DND-41 (cell line): ENCODE data around the gene ZNF574.
A peak's percentile ranks its signal among the peaks of the same experiment; 100 is the strongest.

ENCODE experiments used
- ATAC-seq: fragments of 200-7000 bp; cut with Tn5 transposase; 3 replicates; pipeline ENCODE4 v1.9.1; 2021; ENCODE audit warnings: low read depth; ENCODE audit not compliant: insufficient read depth
- DNase-seq: peaks from one replicate; pipeline ENCODE4 v3.0.0-alpha.2; 2020
- H2AFZ ChIP-seq: 2 replicates; pipeline ENCODE4 v1.6.0; 2012; ENCODE audit warnings: low read depth, low read length
- H3K27ac ChIP-seq: 2 replicates; pipeline ENCODE4 v1.5.1; 2012; ENCODE audit warnings: low read length, inconsistent platforms
- H3K27me3 ChIP-seq: fragments of 200-600 bp; sonication (generic); 2 replicates; pipeline ENCODE4 v1.6.0; 2012; ENCODE audit warnings: low read length, mild to moderate bottlenecking, inconsistent platforms; ENCODE audit not compliant: insufficient read depth, poor library complexity
- H3K36me3 ChIP-seq: 2 replicates; pipeline ENCODE4 v1.5.1; 2012; ENCODE audit warnings: low read length, inconsistent platforms; ENCODE audit not compliant: insufficient read depth
- H3K4me1 ChIP-seq: 2 replicates; pipeline ENCODE4 v1.5.1; 2012; ENCODE audit warnings: mild to moderate bottlenecking, low read length; ENCODE audit not compliant: insufficient read depth
- H3K4me2 ChIP-seq: 2 replicates; pipeline ENCODE4 v1.6.0; 2012; ENCODE audit warnings: mild to moderate bottlenecking, moderate library complexity, low read length, inconsistent platforms; ENCODE audit not compliant: insufficient read depth
- H3K4me3 ChIP-seq, 2 experiments: fragments of 200-600 bp in 1 of 2; shearing (Covaris generic) in 1 of 2; 2 replicates each; pipeline ENCODE4 v1.5.1; 2012 to 2016; ENCODE audit warnings: inconsistent platforms in 2 of 2, low read length in 2 of 2, mild to moderate bottlenecking in 2 of 2, low read depth in 1 of 2, moderate library complexity in 1 of 2
- H3K79me2 ChIP-seq: 2 replicates; pipeline ENCODE4 v1.6.0; 2012; ENCODE audit warnings: low read length, inconsistent platforms; ENCODE audit not compliant: insufficient read depth
- H3K9ac ChIP-seq: 2 replicates; pipeline ENCODE4 v1.6.0; 2012; ENCODE audit warnings: low read depth, mild to moderate bottlenecking, inconsistent platforms, low read length, moderate library complexity
- H3K9me3 ChIP-seq: 2 replicates; pipeline ENCODE4 v1.5.1; 2012; ENCODE audit warnings: low read length, moderate library complexity, mild to moderate bottlenecking, inconsistent platforms; ENCODE audit not compliant: insufficient read depth, severe bottlenecking
- H4K20me1 ChIP-seq: 2 replicates; pipeline ENCODE4 v1.6.0; 2012; ENCODE audit warnings: low read length; ENCODE audit not compliant: insufficient read depth
- EZH2 ChIP-seq: IDR thresholded peaks from 3 replicates; pipeline ENCODE4 v1.6.1; 2012; ENCODE audit warnings: borderline replicate concordance, low read depth, mild to moderate bottlenecking, moderate library complexity, low read length, inconsistent platforms; ENCODE audit not compliant: severe bottlenecking
- TF ChIP-seq, protein P1 (sequence below): IDR thresholded peaks from 2 replicates; pipeline ENCODE4 v1.5.1; 2012; ENCODE audit warnings: borderline replicate concordance, low read length, moderate library complexity, mild to moderate bottlenecking; ENCODE audit not compliant: poor library complexity, severe bottlenecking; ENCODE audit errors: extremely low read depth

ZNF574 gene

DNA sequence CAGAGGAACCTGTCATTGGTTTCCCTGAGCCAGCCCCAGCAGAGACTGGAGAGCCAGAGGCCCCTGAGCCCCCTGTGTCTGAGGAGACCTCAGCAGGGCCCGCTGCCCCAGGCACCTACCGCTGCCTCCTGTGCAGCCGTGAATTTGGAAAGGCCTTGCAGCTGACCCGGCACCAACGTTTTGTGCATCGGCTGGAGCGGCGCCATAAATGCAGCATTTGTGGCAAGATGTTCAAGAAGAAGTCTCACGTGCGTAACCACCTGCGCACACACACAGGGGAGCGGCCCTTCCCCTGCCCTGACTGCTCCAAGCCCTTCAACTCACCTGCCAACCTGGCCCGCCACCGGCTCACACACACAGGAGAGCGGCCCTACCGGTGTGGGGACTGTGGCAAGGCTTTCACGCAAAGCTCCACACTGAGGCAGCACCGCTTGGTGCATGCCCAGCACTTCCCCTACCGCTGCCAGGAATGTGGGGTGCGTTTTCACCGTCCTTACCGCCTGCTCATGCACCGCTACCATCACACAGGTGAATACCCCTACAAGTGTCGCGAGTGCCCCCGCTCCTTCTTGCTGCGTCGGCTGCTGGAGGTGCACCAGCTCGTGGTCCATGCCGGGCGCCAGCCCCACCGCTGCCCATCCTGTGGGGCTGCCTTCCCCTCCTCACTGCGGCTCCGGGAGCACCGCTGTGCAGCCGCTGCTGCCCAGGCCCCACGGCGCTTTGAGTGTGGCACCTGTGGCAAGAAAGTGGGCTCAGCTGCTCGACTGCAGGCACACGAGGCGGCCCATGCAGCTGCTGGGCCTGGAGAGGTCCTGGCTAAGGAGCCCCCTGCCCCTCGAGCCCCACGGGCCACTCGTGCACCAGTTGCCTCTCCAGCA lies 4.2 kb downstream of the ZNF574 start:
- H3K9ac ChIP-seq: no peak overlapping the region
- H3K4me1 ChIP-seq: peaks cover 19% of the 10 kb centered on the region
- H2AFZ ChIP-seq: no peak overlapping the region
- DNase-seq (no peak), ATAC-seq (no peak)
- peaks cover 60% of the 10 kb centered on the region for H3K79me2 ChIP-seq
- no peaks in the 10 kb centered on the region for H3K27me3 ChIP-seq
- H3K4me3 ChIP-seq: no peak overlapping the region
- no peak overlapping the region for H3K4me2 ChIP-seq
- peaks cover 64% of the 10 kb centered on the region for H4K20me1 ChIP-seq
- H3K9me3 ChIP-seq: no peaks in the 10 kb centered on the region
- TF ChIP-seq, protein P1, sequence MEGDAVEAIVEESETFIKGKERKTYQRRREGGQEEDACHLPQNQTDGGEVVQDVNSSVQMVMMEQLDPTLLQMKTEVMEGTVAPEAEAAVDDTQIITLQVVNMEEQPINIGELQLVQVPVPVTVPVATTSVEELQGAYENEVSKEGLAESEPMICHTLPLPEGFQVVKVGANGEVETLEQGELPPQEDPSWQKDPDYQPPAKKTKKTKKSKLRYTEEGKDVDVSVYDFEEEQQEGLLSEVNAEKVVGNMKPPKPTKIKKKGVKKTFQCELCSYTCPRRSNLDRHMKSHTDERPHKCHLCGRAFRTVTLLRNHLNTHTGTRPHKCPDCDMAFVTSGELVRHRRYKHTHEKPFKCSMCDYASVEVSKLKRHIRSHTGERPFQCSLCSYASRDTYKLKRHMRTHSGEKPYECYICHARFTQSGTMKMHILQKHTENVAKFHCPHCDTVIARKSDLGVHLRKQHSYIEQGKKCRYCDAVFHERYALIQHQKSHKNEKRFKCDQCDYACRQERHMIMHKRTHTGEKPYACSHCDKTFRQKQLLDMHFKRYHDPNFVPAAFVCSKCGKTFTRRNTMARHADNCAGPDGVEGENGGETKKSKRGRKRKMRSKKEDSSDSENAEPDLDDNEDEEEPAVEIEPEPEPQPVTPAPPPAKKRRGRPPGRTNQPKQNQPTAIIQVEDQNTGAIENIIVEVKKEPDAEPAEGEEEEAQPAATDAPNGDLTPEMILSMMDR: no peak
- no peak for TF ChIP-seq EZH2
- no peak overlapping the region for H3K27ac ChIP-seq
- peaks cover 51% of the 10 kb centered on the region for H3K36me3 ChIP-seq

DNA sequence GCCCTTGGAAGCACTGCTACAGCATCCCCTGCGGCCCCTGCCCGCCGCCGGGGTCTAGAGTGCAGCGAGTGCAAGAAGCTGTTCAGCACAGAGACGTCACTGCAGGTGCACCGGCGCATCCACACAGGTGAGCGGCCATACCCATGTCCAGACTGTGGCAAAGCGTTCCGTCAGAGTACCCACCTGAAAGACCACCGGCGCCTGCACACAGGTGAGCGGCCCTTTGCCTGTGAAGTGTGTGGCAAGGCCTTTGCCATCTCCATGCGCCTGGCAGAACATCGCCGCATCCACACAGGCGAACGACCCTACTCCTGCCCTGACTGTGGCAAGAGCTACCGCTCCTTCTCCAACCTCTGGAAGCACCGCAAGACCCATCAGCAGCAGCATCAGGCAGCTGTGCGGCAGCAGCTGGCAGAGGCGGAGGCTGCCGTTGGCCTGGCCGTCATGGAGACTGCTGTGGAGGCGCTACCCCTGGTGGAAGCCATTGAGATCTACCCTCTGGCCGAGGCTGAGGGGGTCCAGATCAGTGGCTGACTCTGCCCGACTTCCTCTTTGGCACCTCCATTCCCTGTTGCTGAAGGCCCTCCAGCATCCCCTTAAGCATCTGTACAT lies 4.9 kb downstream of the ZNF574 start:
- TF ChIP-seq, protein P1: no peak
- no peak for TF ChIP-seq EZH2
- Histone ChIP-seq H3K79me2 (peaks cover 56% of the 10 kb centered on the region), H4K20me1 (peaks cover 64% of the 10 kb centered on the region)

DNA sequence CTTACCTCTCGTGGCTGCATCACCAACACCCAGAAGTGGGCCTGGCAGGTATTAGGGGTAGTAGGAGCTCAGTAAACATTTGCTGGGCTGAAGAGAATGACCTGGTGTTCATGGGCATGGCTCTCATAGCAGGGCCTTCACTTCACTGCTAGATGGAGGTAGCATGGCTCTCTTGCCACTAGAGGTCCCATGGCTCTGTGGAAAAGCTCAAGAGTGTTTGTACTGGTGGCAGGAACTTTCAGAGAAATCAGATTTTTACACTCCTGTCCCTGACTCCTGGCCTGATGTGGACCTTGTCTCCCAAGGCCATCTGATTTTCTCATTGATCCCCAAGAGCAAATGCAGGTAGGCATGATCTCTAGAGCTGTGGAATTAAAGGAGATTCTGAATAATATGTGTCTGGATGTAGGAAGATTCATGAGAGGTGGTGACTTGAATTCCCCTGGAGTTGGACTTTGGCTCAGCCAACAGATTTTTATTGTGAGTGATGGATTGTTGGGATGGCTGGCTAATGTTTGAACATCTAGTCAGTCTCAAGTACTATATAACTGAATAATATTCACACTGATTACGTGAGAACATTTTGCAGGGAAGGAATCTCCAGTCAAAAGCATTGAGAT lies 5.7 kb downstream of the ZNF574 start:
- Histone ChIP-seq H3K79me2 (peaks cover 48% of the 10 kb centered on the region), H3K4me1 (peaks cover 16% of the 10 kb centered on the region), H3K4me2 (no peak overlapping the region), H3K36me3 (peaks cover 51% of the 10 kb centered on the region), H4K20me1 (peaks cover 60% of the 10 kb centered on the region), H3K27ac (no peak overlapping the region), H2AFZ (no peak overlapping the region), H3K4me3 (no peak overlapping the region), H3K9ac (no peak overlapping the region), H3K27me3 (no peaks in the 10 kb centered on the region), H3K9me3 (no peaks in the 10 kb centered on the region)
- TF ChIP-seq, protein P1: peak; percentile 59
- no peak for TF ChIP-seq EZH2
- DNase-seq (no peak), ATAC-seq (peak; percentile 66; the same call in 2 of the 3 replicates)

More for the DNA sequence above, 4.9 kb downstream of the ZNF574 start:
- no peak overlapping the region for H2AFZ ChIP-seq
- H3K4me1 ChIP-seq: peaks cover 18% of the 10 kb centered on the region
- H3K27me3 ChIP-seq: no peaks in the 10 kb centered on the region
- H3K4me3 ChIP-seq: no peak overlapping the region
- H3K4me2 ChIP-seq: no peak overlapping the region
- no peak overlapping the region for H3K27ac ChIP-seq
- no peak overlapping the region for H3K9ac ChIP-seq
- DNase-seq: no peak
- H3K9me3 ChIP-seq: no peaks in the 10 kb centered on the region
- no peak for ATAC-seq
- H3K36me3 ChIP-seq: peaks cover 51% of the 10 kb centered on the region
